KMS-11 (cell line): ENCODE data around the gene PHLDB2.

Source experiments
- H2AFZ ChIP-seq: fragments of 200-600 bp; sonication (generic); 2 replicates; pipeline ENCODE4 v1.6.1; 2016; ENCODE audit warnings: antibody characterized with exemption, mixed run types, low read depth
- H3K27ac ChIP-seq: fragments of 200-600 bp; sonication (generic); 2 replicates; pipeline ENCODE4 v1.6.1; 2016; ENCODE audit warnings: mild to moderate bottlenecking, mixed run types
- H3K27me3 ChIP-seq: fragments of 200-600 bp; sonication (generic); 2 replicates; pipeline ENCODE4 v1.6.1; 2017; ENCODE audit warnings: mild to moderate bottlenecking, low read depth, mixed run types, moderate library complexity; ENCODE audit not compliant: insufficient read depth
- H3K36me3 ChIP-seq: fragments of 200-600 bp; sonication (generic); 2 replicates; pipeline ENCODE4 v1.6.1; 2017; ENCODE audit warnings: mild to moderate bottlenecking, mixed run types; ENCODE audit not compliant: insufficient read depth
- H3K4me1 ChIP-seq: fragments of 200-600 bp; sonication (generic); 2 replicates; pipeline ENCODE4 v1.6.1; 2016; ENCODE audit warnings: mild to moderate bottlenecking, low read depth, mixed run types; ENCODE audit not compliant: poor library complexity, severe bottlenecking
- H3K4me2 ChIP-seq: fragments of 200-600 bp; sonication (generic); 2 replicates; pipeline ENCODE4 v1.7.0; 2016; ENCODE audit warnings: mild to moderate bottlenecking, mixed run types
- H3K4me3 ChIP-seq: fragments of 200-600 bp; sonication (generic); IDR thresholded peaks from 2 replicates; pipeline ENCODE4 v1.6.1; 2017; ENCODE audit warnings: low read depth, low read length, mixed read lengths; ENCODE audit not compliant: insufficient read depth
- H3K79me2 ChIP-seq: fragments of 200-600 bp; sonication (generic); 2 replicates; pipeline ENCODE4 v1.6.1; 2016; ENCODE audit warnings: low read depth, mixed run types; ENCODE audit not compliant: insufficient read depth
- H3K9ac ChIP-seq: fragments of 200-600 bp; sonication (generic); 2 replicates; pipeline ENCODE4 v1.6.1; 2016; ENCODE audit warnings: mild to moderate bottlenecking, mixed run types
- H4K20me1 ChIP-seq: fragments of 200-600 bp; sonication (generic); 2 replicates; pipeline ENCODE4 v1.6.1; 2016; ENCODE audit warnings: mild to moderate bottlenecking, mixed run types; ENCODE audit not compliant: insufficient read depth
- TF ChIP-seq, protein P1 (sequence below): fragments of 200-600 bp; sonication (generic); conservative IDR thresholded peaks from 2 replicates; pipeline ENCODE4 v1.6.1; 2017; ENCODE audit warnings: low read depth, mild to moderate bottlenecking, antibody characterized with exemption, low read length, moderate library complexity, mixed read lengths

The PHLDB2 gene

DNA sequence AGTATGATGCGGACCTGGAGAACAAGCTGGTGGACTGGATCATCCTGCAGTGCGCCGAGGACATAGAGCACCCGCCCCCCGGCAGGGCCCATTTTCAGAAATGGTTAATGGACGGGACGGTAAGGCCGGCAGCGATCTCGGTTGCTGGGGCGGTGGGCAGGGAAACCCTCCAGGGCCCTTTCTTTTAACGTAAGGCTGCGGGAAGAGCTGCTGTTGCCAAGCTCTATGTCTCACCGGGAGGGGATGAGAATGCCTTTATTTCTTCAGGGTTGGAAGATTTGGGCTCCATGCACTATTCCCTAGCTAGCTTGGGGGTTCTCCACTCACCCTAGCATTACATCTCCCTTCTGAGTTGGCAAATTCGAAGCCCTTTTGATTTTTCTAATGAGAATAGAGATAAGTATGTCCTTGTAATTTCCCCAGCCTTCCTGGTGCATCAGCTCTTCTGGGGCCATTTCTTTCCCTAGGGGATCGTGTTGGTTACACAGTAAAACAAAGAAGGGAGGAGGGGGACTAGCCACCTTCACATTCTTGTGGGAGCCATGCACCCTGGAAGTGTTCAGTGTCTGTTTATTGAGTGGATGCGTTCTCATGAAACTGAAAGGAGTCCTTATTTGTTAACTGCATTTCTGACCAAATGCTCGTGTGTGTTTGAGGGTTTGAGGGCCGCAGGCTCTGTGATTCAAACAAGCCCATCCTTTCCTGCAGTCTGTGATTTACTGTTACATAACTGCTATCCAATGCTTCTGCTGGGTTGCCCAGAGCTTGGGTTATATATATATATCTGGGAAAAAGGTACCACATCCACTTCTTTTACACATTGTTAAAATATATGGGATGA lies 140.6 kb downstream of the PHLDB2 start:
- Histone ChIP-seq H3K4me1 (no peaks in the 10 kb centered on the region), H3K4me3 (no peak overlapping the region), H2AFZ (no peak overlapping the region), H3K36me3 (no peaks in the 10 kb centered on the region), H3K27me3 (no peaks in the 10 kb centered on the region), H3K79me2 (no peaks in the 10 kb centered on the region), H4K20me1 (no peaks in the 10 kb centered on the region), H3K4me2 (no peak overlapping the region), H3K27ac (no peak overlapping the region), H3K9ac (no peak overlapping the region)
- TF ChIP-seq, protein P1, sequence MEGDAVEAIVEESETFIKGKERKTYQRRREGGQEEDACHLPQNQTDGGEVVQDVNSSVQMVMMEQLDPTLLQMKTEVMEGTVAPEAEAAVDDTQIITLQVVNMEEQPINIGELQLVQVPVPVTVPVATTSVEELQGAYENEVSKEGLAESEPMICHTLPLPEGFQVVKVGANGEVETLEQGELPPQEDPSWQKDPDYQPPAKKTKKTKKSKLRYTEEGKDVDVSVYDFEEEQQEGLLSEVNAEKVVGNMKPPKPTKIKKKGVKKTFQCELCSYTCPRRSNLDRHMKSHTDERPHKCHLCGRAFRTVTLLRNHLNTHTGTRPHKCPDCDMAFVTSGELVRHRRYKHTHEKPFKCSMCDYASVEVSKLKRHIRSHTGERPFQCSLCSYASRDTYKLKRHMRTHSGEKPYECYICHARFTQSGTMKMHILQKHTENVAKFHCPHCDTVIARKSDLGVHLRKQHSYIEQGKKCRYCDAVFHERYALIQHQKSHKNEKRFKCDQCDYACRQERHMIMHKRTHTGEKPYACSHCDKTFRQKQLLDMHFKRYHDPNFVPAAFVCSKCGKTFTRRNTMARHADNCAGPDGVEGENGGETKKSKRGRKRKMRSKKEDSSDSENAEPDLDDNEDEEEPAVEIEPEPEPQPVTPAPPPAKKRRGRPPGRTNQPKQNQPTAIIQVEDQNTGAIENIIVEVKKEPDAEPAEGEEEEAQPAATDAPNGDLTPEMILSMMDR: no peak

- Histone ChIP-seq H3K79me2 (no peaks in the 10 kb centered on the region), H3K4me1 (no peaks in the 10 kb centered on the region), H3K4me3 (no peak overlapping the region), H3K27ac (no peak overlapping the region), H4K20me1 (no peaks in the 10 kb centered on the region), H2AFZ (no peak overlapping the region), H3K9ac (no peak overlapping the region), H3K4me2 (no peak overlapping the region), H3K27me3 (no peaks in the 10 kb centered on the region), H3K36me3 (no peaks in the 10 kb centered on the region)
- TF ChIP-seq, protein P1: no peak
These were observed 141.3 kb downstream of the PHLDB2 start for GRCh38 chr3:112000367-112000771.

- TF ChIP-seq, protein P1: no peak
- Histone ChIP-seq H4K20me1 (no peaks in the 10 kb centered on the region), H3K4me3 (no peak overlapping the region), H3K9ac (no peak overlapping the region), H3K36me3 (no peaks in the 10 kb centered on the region), H3K4me1 (no peaks in the 10 kb centered on the region), H3K79me2 (no peaks in the 10 kb centered on the region), H3K27ac (no peak overlapping the region), H3K4me2 (no peak overlapping the region), H3K27me3 (no peaks in the 10 kb centered on the region), H2AFZ (no peak overlapping the region)
These were observed 141.9 kb downstream of the PHLDB2 start for GRCh38 chr3:112000966-112001365.

GRCh38 chr3:112001526-112001925 lies 142.5 kb downstream of the PHLDB2 start:
- TF ChIP-seq, protein P1: no peak
- Histone ChIP-seq H3K36me3 (no peaks in the 10 kb centered on the region), H3K9ac (no peak overlapping the region), H3K4me2 (no peak overlapping the region), H2AFZ (no peak overlapping the region), H3K4me1 (no peaks in the 10 kb centered on the region), H3K4me3 (no peak overlapping the region), H4K20me1 (no peaks in the 10 kb centered on the region), H3K79me2 (no peaks in the 10 kb centered on the region), H3K27ac (no peak overlapping the region), H3K27me3 (no peaks in the 10 kb centered on the region)
